Activated CD4-positive, alpha-beta memory T cell treated with anti-CD3 and anti-CD28 coated beads for 36 hours (primary cell): Measurements from ENCODE around the gene TLE3. TPM values are rescaled to one million over a fixed set of nuclear protein-coding genes. Genes with fewer than 3 reads are reported as not detected.

Experiments used
- CTCF ChIA-PET: fragments of 350-600 bp; sonication (Branson Sonifier 250); formaldehyde crosslinking; loops from one replicate; lab custom pipeline; 2021; ENCODE audit warnings: antibody characterized with exemption, inconsistent platforms; lab: Charles Lee
- POLR2A ChIA-PET: fragments of 350-600 bp; sonication (Branson Sonifier 250); formaldehyde crosslinking; loops from one replicate; lab custom pipeline; 2021; ENCODE audit warnings: antibody characterized with exemption; lab: Charles Lee
- DNase-seq: peaks from one replicate; pipeline ENCODE4 v3.0.0-alpha.2; 2020
- H3K27ac Mint-ChIP-seq: one replicate; pipeline ENCODE4 v1.8.0; 2021; ENCODE audit warnings: mixed read lengths
- H3K27me3 Mint-ChIP-seq: one replicate; pipeline ENCODE4 v1.8.0; 2021; ENCODE audit warnings: mixed read lengths
- H3K36me3 Mint-ChIP-seq: one replicate; pipeline ENCODE4 v1.8.0; 2021; ENCODE audit warnings: mixed read lengths
- H3K4me1 Mint-ChIP-seq: one replicate; pipeline ENCODE4 v1.8.0; 2021; ENCODE audit warnings: low read depth, mixed read lengths
- H3K4me3 Mint-ChIP-seq: one replicate; pipeline ENCODE4 v1.8.0; 2021; ENCODE audit warnings: mild to moderate bottlenecking, mixed read lengths
- H3K9me3 Mint-ChIP-seq: one replicate; pipeline ENCODE4 v1.8.0; 2021; ENCODE audit warnings: mixed read lengths
- intact Hi-C: fragments of 100-400 bp; cut with micrococcal nuclease; formaldehyde crosslinking; loops from one replicate; pipeline ENCODE4 v1.15.1; 2023
- total RNA-seq, 2 experiments: library from RNA; stranded (reverse); gene quantifications; one replicate each; pipeline ENCODE4 v1.2.3, GENCODE V29; 2021

The TLE3 gene
- total RNA-seq, 2 experiments from 2014 or later: 85.4 to 95.1 TPM

- no peaks in the 10 kb centered on the region for H3K9me3 Mint-ChIP-seq
- peaks cover under 1% of the 10 kb centered on the region for H3K27me3 Mint-ChIP-seq
- H3K36me3 Mint-ChIP-seq: no peaks in the 10 kb centered on the region
- H3K27ac Mint-ChIP-seq: no peak overlapping the region
- no peaks in the 10 kb centered on the region for H3K4me1 Mint-ChIP-seq
- intact Hi-C loops: no loop called here
- CTCF ChIA-PET: no interaction called here
- H3K4me3 Mint-ChIP-seq: no peak overlapping the region
- POLR2A ChIA-PET: interaction anchor here (1.0 kb wide), 1 partner anchor 10 kb away, joined by 3 read pairs; no protein-coding TSS in a partner anchor
- no peak for DNase-seq
These were observed 11.8 kb upstream of the TLE3 start for GRCh38 chr15:70109531-70109930.

GRCh38 chr15:70103880-70104626 is 6.3 kb upstream of the TLE3 start:
- Mint-ChIP-seq H3K36me3 (peaks cover 2% of the 10 kb centered on the region), H3K27ac (no peak overlapping the region), H3K4me1 (peaks cover 4% of the 10 kb centered on the region), H3K4me3 (no peak overlapping the region), H3K27me3 (peaks cover 3% of the 10 kb centered on the region), H3K9me3 (no peaks in the 10 kb centered on the region)
- ChIA-PET POLR2A (no interaction called here), CTCF (interaction anchor here (1.1 kb wide), 1 partner anchor 384 kb away, joined by 3 read pairs; no protein-coding TSS in a partner anchor)
- intact Hi-C loops: no loop called here
- DNase-seq: no peak

GRCh38 chr15:70102827-70103226 is 5.1 kb upstream of the TLE3 start:
- intact Hi-C loops: no loop called here
- Mint-ChIP-seq H3K9me3 (no peaks in the 10 kb centered on the region), H3K4me1 (peaks cover 9% of the 10 kb centered on the region), H3K27ac (no peak overlapping the region), H3K36me3 (peaks cover 2% of the 10 kb centered on the region), H3K27me3 (peaks cover 3% of the 10 kb centered on the region), H3K4me3 (no peak overlapping the region)
- POLR2A ChIA-PET: no interaction called here
- no peak for DNase-seq
- CTCF ChIA-PET: interaction anchor here (0.5 to 1.2 kb wide), 3 partner anchors 8 to 385 kb away, joined by 3 read pairs; no protein-coding TSS in a partner anchor

DNA sequence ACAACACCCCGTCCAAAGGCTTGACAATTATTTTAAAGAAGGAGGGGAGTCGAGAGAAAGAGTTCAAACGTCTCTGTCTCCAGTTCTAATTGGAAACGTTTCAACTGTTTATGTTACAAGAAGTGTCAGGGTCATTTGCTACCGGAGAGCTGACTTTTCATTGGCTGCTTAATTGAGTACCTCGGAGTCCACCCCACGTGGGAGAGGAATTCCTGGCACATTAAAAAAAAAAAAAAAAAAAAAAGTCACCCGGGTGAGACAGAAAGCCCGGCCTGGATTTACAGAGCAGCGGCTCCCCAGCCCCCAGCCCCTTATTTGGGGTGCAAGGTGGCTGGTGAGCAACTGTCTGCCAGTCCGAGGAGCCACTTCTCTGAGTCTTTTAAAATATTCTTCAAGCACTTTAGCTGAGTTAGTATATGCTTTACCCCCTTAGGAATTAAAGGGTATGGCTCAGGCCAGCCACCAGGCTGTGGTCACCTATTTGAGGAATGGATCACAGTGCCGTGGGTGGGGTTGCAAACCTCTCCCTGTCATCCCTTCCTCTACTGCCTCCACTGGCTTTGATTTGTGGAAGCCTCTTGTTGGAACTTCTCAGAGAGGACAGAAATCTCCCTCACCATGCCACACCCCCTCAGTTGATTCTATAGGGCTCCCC is 3.9 kb upstream of the TLE3 start:
- DNase-seq: no peak
- peaks cover 2% of the 10 kb centered on the region for H3K36me3 Mint-ChIP-seq
- ChIA-PET CTCF (interaction anchor here (0.9 to 2.6 kb wide), 6 partner anchors 11 to 378 kb away, joined by 3 to 10 read pairs (median 3); no protein-coding TSS in a partner anchor), POLR2A (interaction anchor here (2.8 kb wide), 1 partner anchor 199 kb away, joined by 12 read pairs; no protein-coding TSS in a partner anchor)
- peaks cover 3% of the 10 kb centered on the region for H3K27me3 Mint-ChIP-seq
- intact Hi-C loops: no loop called here
- H3K9me3 Mint-ChIP-seq: no peaks in the 10 kb centered on the region
- no peak overlapping the region for H3K27ac Mint-ChIP-seq
- H3K4me1 Mint-ChIP-seq: peaks cover 9% of the 10 kb centered on the region
- no peak overlapping the region for H3K4me3 Mint-ChIP-seq

DNA sequence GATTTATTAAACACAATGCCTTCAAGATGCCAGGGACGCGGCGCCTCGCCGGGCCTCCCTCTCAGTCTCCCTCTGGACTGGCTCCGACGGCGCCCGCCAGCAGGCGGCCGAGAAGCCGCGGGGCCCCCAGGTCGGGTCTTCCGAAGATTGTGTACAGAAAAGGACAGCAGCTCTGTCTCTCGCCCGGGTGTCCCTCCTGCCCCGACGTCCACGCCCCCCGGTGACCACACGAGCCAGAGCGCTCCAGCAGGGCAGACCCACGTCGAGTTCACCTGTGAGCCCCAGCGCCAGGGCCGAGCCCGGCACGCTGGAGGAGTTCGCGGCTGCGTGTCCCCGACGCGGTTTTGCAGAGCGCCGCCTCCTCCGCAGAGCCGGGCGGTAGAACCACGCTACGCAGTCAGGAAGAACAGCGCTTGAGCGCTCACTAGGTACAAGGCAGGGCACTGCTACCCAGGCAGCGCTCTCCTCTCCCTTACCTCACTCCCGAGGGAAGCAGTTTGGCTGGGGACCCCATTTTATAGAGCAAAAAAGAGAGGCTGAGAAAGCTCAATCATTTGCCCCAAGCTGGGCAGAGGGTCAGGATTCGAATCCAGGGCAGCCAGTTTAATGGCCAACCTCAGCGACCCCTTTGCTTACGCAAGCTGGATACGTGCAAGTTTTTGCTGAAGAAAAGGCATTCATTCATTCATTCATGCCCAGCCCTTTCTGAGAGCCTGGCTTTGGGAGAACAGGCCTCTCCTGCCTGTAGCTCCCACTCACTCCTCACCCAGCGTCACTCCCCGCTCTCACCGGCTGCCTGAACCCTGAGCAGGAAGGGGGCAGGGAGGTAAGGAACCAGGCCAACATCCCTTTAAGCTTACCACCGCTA is 3.0 kb upstream of the TLE3 start:
- H3K36me3 Mint-ChIP-seq: peaks cover 4% of the 10 kb centered on the region
- H3K27ac Mint-ChIP-seq: peak overlapping the region; percentile 10
- intact Hi-C loops: loop anchor here (1.0 kb wide), 1 partner anchor 42 kb away; no protein-coding TSS in a partner anchor
- H3K4me1 Mint-ChIP-seq: peaks cover 9% of the 10 kb centered on the region
- peak overlapping the region; percentile 88 for H3K4me3 Mint-ChIP-seq
- POLR2A ChIA-PET: interaction anchor here (1.7 to 2.8 kb wide), 4 partner anchors 11 to 342 kb away, joined by 5 to 18 read pairs (median 10); no protein-coding TSS in a partner anchor
- peaks cover 3% of the 10 kb centered on the region for H3K27me3 Mint-ChIP-seq
- H3K9me3 Mint-ChIP-seq: no peaks in the 10 kb centered on the region
- CTCF ChIA-PET: interaction anchor here (0.7 to 2.6 kb wide), 10 partner anchors 10 to 385 kb away, joined by 3 to 10 read pairs (median 3); no protein-coding TSS in a partner anchor
- peak; percentile 78 for DNase-seq

- POLR2A ChIA-PET: interaction anchor here (0.7 to 4.1 kb wide), 12 partner anchors 9 to 632 kb away, joined by 3 to 43 read pairs (median 5); no protein-coding TSS in a partner anchor
- peak; percentile 48 for DNase-seq
- intact Hi-C loops: loop anchor here (1.0 to 5.0 kb wide), 9 partner anchors 42 to 648 kb away; partner anchors contain the start of gene RPLP1
- CTCF ChIA-PET: interaction anchor here (1.0 to 2.6 kb wide), 8 partner anchors 9 to 523 kb away, joined by 3 to 10 read pairs (median 4); no protein-coding TSS in a partner anchor
- Mint-ChIP-seq H3K27me3 (peaks cover 3% of the 10 kb centered on the region), H3K4me3 (peak overlapping the region; percentile 88), H3K36me3 (peaks cover 8% of the 10 kb centered on the region), H3K27ac (peak overlapping the region; percentile 97), H3K4me1 (peaks cover 10% of the 10 kb centered on the region), H3K9me3 (no peaks in the 10 kb centered on the region)
These were observed 2.3 kb upstream of the TLE3 start for GRCh38 chr15:70099967-70100473.

DNA sequence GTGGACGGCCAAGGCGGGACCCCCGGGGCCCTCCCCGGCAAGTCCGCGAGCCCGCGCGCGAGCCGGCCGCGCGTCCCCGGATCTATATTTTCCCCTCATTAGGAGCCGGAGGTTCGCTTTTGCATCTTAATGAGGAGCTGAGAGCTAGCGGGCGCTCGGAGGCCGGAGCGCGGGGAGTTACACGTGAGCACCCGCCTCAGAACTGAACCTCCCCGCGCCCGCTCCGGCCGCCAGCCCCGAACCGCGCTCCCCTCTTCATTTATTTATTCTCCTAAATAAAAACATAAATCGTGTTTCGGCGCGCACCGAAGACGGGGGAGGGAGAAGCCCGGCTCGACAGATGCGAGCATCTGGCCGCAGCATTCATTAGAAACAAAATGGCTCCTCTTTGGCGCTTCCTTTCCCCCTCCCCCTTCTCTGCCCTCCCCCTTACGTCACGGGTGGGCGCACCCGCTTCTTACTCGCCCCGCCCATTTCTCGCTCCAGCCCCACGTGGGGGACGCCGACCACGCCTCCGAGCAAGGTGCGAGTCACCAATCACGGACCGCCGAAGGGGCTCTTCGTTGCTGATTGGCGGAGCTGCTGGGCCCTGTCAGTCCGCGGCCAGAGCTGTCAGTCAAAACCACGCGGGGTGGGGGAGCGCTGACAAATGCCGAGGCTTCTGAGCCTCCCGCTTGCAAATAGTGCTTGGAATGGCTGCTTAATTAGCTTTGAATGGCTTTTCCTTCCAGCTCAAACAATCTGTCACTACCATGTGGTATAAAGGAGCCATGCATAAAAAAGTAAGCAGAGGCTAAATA is 1.6 kb upstream of the TLE3 start:
- POLR2A ChIA-PET: interaction anchor here (0.7 to 4.1 kb wide), 12 partner anchors 9 to 632 kb away, joined by 3 to 43 read pairs (median 5); no protein-coding TSS in a partner anchor
- H3K36me3 Mint-ChIP-seq: peaks cover 14% of the 10 kb centered on the region
- H3K4me1 Mint-ChIP-seq: peaks cover 16% of the 10 kb centered on the region
- H3K9me3 Mint-ChIP-seq: no peaks in the 10 kb centered on the region
- peaks cover 1% of the 10 kb centered on the region for H3K27me3 Mint-ChIP-seq
- CTCF ChIA-PET: interaction anchor here (0.7 to 2.6 kb wide), 6 partner anchors 8 to 523 kb away, joined by 3 to 10 read pairs (median 4); no protein-coding TSS in a partner anchor
- intact Hi-C loops: loop anchor here (1.0 to 5.0 kb wide), 8 partner anchors 77 to 647 kb away; partner anchors contain the start of gene RPLP1
- peak overlapping the region; percentile 88 for H3K4me3 Mint-ChIP-seq
- peak; percentile 100 for DNase-seq
- peak overlapping the region; percentile 97 for H3K27ac Mint-ChIP-seq

DNA sequence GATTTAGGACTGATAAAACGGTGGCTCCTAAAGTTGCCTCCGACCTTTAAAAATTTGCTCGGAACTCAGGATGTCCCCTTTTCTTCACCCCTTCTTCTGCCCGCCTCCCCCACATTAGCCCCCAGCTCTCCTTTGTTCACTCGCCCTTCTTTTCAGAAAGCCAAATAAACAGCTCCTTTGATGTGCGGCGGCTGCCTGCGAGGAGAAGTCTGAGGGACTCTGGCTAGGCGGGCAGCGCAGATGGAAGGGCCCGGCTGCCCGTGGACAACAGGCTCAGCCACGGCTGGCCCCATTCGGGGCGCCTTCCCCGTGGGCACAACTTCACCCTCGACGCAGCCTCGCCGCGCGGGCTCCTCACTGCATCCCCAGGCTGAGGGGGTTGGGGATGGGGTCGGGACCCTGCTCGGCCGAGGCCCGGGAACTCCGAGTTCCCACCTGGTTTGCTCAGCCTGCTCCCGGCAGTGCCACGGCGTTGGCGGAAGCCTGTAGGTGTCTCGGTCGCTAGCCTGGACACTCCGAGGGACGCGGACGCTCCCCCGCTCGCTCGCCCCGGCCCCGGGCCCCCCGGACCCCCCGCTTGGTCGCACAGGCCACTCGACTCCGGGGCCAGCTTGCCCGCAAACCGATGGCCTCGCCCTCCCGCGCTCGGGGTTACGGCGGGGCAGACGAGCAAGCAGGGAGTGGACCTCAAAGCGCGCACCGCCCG is 897 bp upstream of the TLE3 start:
- POLR2A ChIA-PET: interaction anchor here (1.2 to 4.1 kb wide), 13 partner anchors 10 to 646 kb away, joined by 3 to 43 read pairs (median 7); partner anchors contain the start of gene RPLP1
- H3K27me3 Mint-ChIP-seq: no peaks in the 10 kb centered on the region
- H3K27ac Mint-ChIP-seq: peak overlapping the region; percentile 92
- peaks cover 23% of the 10 kb centered on the region for H3K4me1 Mint-ChIP-seq
- H3K4me3 Mint-ChIP-seq: peak overlapping the region; percentile 88
- peaks cover 19% of the 10 kb centered on the region for H3K36me3 Mint-ChIP-seq
- intact Hi-C loops: loop anchor here (1.0 to 5.0 kb wide), 10 partner anchors 76 to 646 kb away; partner anchors contain the start of gene RPLP1
- DNase-seq: peak; percentile 47
- H3K9me3 Mint-ChIP-seq: no peaks in the 10 kb centered on the region
- CTCF ChIA-PET: interaction anchor here (0.5 to 1.8 kb wide), 12 partner anchors 339 to 632 kb away, joined by 3 to 6 read pairs (median 4); no protein-coding TSS in a partner anchor

DNA sequence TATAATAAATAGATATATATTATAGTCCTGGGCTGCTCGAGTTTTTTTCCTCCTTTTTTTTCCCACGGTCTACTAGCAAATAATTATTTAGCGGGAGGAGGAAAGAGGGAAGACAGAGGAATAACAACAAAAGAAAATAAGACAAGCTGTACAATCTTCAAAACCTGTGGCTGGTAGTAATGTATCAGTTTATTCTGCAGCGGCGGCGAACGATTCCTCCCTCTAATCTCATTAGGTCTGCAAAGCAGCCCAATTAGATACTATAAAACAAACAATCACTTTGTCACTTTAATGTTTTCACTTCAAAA is 390 bp upstream of the TLE3 start:
- peak; percentile 24 for DNase-seq
- Mint-ChIP-seq H3K4me1 (peaks cover 28% of the 10 kb centered on the region), H3K36me3 (peaks cover 24% of the 10 kb centered on the region), H3K27ac (peak overlapping the region; percentile 92), H3K9me3 (no peaks in the 10 kb centered on the region), H3K27me3 (no peaks in the 10 kb centered on the region), H3K4me3 (peak overlapping the region; percentile 88)
- CTCF ChIA-PET: interaction anchor here (0.5 to 1.6 kb wide), 11 partner anchors 339 to 632 kb away, joined by 3 to 5 read pairs (median 4); no protein-coding TSS in a partner anchor
- POLR2A ChIA-PET: interaction anchor here (0.6 to 4.1 kb wide), 11 partner anchors 9 to 645 kb away, joined by 3 to 43 read pairs (median 5); partner anchors contain the start of gene RPLP1
- intact Hi-C loops: loop anchor here (1.0 to 5.0 kb wide), 7 partner anchors 76 to 646 kb away; partner anchors contain the start of gene RPLP1
